ENCODE data around the gene PDSS2.
"Not testable (repeated sequence)": the region's sequence is repeated elsewhere in the genome, so short reads cannot be mapped to it uniquely, and the experiment has no call there.

PDSS2 gene

GRCh38 chr6:107475360-107475759 is 16.0 kb upstream of the PDSS2 start:
- not testable (repeated sequence) for DNase-seq

- no peak for DNase-seq
These were observed 14.3 kb upstream of the PDSS2 start for GRCh38 chr6:107473660-107474059.

- DNase-seq: no peak
These were observed 11.0 kb upstream of the PDSS2 start for GRCh38 chr6:107470364-107470763.

- no peak for DNase-seq
These were observed 6.7 kb upstream of the PDSS2 start for GRCh38 chr6:107466062-107466461.

DNA sequence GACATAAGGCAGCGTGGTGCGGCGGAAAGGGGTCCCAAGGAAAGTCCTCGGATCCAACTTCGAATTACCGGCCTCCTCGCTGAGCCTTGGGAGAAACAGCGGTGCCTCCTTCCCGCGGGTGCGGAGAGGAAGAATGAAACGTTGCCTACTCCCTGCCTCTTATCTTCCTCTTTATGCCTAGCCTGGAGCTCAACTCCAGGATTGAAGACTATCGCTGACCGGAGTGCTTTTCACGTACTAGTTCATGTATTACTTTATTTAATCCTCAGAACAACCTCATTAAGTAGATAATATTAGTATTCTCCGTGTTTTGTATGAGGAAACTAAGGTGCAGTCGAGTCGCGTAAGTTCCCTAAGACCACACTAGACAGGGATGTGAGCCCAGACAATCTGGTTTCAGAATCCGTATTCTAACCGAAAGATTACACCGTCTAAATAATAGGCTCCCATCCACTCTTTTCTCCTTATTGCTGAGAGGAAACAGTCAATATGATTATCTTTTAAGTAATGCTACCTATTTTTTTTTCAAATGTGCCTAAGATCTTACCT is 793 bp upstream of the PDSS2 start:
- DNase-seq: no peak

DNA sequence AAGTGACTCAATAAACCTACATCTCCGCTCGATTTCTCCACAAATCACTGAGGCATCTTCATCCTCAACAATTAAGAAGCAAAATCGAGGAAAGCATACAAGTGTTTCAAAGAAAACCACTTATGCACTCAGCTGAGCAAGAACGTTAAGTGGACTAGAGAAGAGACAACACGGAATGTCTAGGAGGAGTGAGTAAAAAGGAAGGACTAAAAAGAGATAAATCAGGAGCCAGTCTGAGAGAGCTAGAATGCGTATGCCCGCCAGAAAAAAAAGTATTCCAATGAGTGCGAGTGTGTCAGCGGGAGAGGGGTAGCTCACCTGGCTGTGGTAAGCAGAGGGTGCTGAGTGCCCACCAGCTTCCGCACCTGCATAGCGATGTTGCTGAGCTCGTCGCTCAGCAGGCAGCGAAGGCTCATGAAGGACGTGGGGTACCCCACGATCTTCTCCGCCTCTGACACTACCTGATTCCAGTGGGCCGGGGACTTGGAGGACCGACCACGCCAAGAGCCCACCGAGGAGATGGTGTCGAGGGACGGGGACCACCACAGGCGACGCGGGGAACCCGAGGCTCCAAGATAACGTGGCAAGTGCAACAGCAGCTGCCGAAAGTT is 587 bp downstream of the PDSS2 start:
- peak; percentile 31 for DNase-seq

DNA sequence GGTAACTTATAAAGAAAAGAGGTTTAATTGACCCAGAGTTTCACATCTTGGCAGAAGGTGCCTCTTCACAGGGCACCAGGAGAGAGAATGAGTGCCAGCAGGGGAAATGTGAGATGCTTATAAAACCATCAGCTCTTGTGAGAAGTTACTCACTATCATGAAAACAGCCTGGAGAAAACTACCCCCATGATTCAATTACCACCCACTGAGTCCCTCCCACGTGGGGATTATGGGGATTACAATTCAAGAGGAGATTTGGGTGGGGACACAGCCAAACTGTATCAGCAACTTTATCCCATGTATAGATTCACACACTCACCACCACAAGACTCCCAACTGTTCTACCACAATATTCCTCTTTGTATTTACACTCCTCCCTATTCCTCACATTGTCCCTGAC is 10.6 kb downstream of the PDSS2 start:
- DNase-seq: no peak

DNA sequence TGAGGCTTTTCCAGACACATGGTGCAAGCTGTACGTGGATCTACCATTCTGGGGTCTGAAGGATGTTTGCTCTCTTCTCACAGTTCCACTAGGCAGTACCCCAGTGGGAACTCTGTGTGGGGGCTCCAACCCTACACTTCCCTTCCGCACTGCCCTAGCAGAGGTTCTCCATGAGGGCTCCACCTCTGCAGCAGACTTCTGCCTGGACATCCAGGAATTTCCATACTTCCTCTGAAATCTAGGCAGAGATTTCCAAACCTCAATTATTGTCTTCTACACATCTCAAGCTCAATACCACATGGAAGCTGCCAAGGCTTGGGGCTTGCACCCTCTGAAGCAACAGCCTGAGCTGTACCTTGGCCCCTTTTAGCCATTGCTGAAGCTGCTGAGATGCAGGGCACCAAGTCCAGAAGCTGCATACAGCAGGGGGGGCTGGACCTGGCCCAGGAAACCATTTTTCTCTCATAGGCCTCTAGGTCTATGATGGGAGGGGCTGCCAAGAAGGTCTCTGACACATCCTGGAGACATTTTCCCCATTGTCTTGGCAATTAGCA is 11.6 kb downstream of the PDSS2 start:
- no peak for DNase-seq

DNA sequence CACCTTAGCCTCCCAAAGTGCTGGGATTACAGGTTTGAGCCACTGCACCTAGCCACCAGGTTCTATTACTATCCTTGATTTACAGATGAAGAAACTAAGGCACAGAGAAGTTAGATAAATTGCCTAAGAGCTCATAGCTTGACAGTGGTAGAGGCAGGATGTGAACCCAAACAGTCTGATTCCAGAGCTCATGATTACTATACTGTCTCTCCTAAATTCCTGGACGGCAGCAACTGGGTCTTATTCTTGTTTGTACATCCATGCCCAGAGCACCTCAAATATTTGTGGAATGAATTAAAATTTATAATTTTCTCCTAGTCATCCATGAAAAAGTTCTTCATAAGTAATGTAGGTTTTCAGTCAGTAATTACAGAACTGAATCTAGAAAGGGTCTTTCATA is 15.1 kb downstream of the PDSS2 start:
- no peak for DNase-seq

DNA sequence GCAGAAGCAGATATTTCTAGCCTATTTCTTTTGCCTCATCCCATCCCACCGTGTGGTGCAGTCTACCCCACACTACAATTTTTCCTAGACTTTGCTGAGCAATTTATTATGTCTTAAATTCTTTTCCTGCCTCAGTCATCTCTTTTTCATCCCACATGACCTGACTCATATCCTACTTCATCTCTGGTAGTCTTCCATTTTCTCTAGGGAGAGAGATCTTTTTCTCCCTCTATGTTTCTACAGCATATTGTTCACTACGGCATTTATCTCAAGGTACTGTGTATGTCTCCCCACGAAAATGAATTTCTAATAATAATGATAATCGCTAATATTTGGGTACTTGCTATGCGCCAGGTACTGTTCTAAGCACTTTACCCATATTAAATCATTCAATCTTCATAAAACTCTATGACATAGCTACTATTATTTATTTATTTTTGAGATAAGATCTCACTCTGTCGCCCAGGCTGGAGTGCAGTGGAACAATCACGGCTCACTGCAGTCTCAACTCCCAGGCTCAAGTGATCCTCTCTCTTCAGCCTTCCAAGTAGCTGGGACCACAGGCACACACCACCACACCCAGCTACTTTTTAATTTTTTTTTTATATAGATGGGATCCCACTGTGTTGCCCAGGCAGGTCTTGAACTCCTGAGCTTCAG is 15.6 kb downstream of the PDSS2 start:
- DNase-seq: no peak

DNA sequence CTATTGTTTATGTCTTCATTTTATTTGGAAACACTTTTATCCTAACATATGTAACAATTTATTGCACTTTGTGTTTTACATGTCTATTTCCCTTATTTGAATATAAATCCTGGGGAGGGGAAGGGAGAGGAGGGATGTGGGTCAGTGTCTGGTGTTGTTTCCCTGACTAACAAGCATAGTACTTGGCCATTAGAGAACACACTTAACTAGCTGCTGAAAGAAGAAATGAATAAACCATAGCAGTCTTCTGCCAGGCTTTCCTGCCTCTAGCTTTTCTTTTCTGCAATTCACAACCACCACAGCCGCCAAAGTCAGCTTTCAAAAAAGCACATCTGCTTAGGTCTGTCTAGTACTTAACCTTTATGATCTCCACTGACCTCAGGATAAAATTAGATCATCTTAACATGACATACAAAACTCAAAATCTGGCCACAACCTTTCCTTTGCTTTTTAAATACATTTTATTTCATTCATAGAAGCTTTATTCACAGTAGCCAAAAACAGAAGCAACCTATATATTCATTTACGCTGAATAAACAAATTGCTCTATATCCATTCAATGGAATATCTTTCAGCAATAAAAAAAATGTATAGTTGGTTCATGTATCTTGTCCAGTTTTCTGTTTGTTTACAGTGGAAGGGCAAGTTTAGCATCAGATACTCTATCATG is 16.3 kb downstream of the PDSS2 start:
- DNase-seq: no peak

GRCh38 chr6:107441682-107442081 is 17.7 kb downstream of the PDSS2 start:
- DNase-seq: no peak

DNA sequence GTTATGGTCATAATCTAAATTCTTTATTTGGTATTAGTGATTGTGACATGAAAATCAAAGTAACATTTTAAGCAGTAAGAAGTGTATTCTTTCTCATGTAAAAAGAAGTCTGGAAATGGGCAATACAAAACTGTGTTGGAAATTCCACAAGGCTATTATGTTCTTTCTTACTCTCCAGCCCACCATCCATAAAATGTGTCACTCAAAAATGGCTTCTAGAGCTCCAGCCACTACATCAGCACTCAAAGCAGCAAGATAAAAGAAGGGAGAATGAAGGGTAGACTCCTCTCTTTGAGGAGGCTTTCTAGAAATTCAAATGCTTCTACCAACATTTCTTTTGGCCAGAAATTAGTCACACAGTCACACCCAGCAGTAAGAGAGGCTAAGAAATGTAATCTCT is 18.4 kb downstream of the PDSS2 start:
- no peak for DNase-seq

DNA sequence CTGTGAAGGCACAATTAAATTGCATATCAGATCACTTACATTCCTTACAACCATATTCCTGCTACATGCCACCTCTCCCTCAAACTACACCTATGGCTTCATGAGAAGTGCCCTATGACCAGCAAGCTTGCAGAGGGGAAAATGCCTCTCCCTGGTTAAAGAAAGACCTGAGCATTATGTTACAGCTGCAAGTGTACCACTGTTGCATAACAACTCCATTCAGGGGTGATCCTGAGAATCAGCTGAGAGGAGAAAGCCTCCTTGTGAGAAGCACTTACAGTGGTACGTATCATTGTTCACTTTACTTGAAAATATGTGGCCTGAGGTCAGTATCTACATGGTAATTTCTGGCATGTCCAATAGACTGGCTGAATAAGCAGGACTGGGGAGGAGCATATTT is 20.0 kb downstream of the PDSS2 start:
- DNase-seq: no peak

- DNase-seq: no peak
These were observed 21.7 kb downstream of the PDSS2 start for GRCh38 chr6:107437691-107438090.

DNA sequence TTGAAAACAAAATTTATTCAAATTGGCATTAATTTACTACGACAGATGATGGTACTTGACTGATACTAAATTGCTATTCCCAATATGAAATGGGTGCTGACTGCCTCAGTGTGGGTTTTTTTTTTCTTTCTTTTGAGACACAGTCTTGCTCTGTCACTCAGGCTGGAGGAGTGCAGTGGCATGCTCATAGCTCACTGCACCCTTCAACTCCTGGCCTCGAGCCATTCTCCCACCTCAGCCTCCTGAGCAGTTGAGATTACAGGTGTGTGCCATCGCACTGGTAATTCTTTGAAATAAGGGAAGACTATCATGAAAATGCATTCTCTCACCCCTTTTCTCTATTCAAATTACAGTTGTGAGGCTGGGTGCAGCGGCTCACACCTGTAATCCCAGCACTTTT is 22.5 kb downstream of the PDSS2 start:
- DNase-seq: no peak

GRCh38 chr6:107435798-107436197 is 23.6 kb downstream of the PDSS2 start:
- no peak for DNase-seq

DNA sequence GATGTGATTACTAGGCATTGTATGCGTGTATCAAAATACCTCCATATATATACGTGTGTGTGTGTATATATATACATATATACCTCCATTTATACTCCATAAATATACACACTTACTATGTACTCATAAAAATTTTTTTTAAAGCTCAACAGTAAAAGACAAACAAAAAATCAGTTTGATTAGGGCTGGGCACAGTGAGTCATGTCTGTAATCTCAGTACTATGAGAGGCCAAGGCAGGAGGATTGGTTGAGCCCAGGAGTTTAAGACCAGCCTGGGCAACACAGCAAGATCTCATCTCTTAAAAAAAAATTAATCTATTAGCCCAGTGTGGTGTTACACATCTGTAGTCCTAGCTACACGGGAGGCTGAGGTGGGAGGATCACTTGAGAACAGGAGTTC is 24.6 kb downstream of the PDSS2 start:
- DNase-seq: no peak

DNA sequence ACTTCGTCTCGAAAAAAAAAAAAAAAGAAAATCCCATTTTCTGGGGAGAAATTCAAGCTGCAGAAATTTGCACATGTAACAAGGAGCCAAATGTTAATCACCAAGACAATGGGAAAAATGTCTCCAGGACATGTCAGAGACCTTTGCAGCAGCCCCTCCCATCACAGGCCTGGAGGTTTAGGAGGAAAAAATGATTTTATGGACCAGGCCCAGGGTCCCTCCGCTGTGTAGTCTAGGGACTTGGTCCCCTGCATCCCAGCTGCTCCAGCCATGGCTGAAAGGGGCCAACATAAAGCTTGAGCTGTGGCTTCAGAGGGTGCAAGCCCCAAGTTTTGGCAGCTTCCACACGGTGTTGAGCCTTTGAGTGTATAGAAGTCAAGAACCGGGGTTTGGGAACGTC is 33.4 kb downstream of the PDSS2 start:
- DNase-seq: not testable (repeated sequence)

DNA sequence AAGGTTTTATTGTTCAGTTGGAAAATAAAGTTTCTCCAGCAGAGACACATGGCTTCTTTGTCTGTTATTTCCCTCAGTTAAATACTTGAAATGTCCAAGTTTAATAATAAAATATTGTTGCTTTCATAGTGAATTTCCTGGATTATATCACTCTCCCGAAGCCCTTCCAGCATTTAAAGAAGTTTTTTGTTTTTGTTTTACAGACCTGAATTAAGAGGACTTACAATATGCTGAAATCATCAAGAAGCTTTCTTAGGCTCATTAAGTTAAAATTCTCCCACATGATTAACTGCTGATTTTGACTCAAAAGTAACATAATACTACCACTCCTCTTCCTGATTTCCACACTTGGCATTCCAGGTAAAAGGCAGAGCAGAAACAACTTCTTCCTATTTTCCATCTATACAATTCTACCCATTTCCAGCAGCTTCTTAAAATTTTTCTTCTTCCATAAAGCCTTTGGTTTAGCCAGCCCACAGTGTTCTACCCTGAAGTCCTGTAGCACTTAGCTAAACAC is 35.8 kb downstream of the PDSS2 start:
- no peak for DNase-seq

GRCh38 chr6:107421696-107422256 is 37.6 kb downstream of the PDSS2 start:
- DNase-seq: no peak

DNA sequence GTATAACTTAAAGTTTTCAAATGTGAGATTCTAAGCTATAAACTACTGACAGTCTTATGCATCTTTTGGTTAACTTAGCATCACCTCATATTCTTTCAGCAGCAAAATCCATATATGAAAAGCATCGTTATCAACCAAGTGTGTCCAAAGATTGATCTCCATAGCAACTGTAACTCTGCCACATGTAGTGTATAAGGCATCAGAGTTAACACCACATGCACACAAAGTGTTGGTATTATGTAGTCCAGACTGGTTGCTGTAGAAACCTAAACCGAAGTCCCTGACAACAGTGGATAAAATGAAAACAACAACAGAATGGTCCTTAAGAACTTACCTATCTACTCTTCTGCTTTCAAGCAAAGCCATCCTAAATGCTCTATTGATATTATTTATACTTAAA is 39.6 kb downstream of the PDSS2 start:
- DNase-seq: no peak

- DNase-seq: no peak
These were observed 41.2 kb downstream of the PDSS2 start for GRCh38 chr6:107418118-107418517.

All from activated naive CD4-positive, alpha-beta T cell treated with anti-CD3 and anti-CD28 coated beads, Interleukin-2, amount 50 U/mL, for 16 hours (primary cell).